GM23338 (cell line): ENCODE results near the gene HCN1.

Experiments used
- CREB1 ChIP-seq: fragments of 250-450 bp; sonication (Bioruptor Pico); IDR thresholded peaks from 2 replicates; pipeline ENCODE4 v1.5.0; 2020; ENCODE audit warnings: low read depth, mild to moderate bottlenecking, moderate library complexity
- EZH2 ChIP-seq: fragments of 200-600 bp; sonication (generic); IDR thresholded peaks from one replicate; pipeline ENCODE4 v1.8.0; 2017; ENCODE audit warnings: antibody characterized with exemption, mild to moderate bottlenecking, low read depth; ENCODE audit not compliant: unreplicated experiment
- EZH2phosphoT487 ChIP-seq: fragments of 200-600 bp; sonication (generic); IDR thresholded peaks from one replicate; pipeline ENCODE4 v1.8.1; 2018; ENCODE audit warnings: antibody characterized with exemption; ENCODE audit not compliant: unreplicated experiment
- NANOG ChIP-seq: IDR thresholded peaks from 2 replicates; pipeline ENCODE4 v1.6.1; 2016; ENCODE audit warnings: antibody characterized with exemption, borderline replicate concordance
- POLR2AphosphoS5 ChIP-seq: IDR thresholded peaks from 2 replicates; pipeline ENCODE4 v1.6.1; 2016; ENCODE audit warnings: antibody characterized with exemption, low read depth
- STAT1 ChIP-seq: IDR thresholded peaks from one replicate; pipeline ENCODE4 v1.6.1; 2016; ENCODE audit warnings: antibody characterized with exemption; ENCODE audit not compliant: unreplicated experiment
- ZNF114 ChIP-seq: fragments of 250-450 bp; sonication (Bioruptor Pico); IDR thresholded peaks from 2 replicates; pipeline ENCODE4 v1.5.0; 2020; ENCODE audit warnings: mild to moderate bottlenecking, moderate library complexity
- ZNF331 ChIP-seq: fragments of 250-450 bp; sonication (Bioruptor Pico); IDR thresholded peaks from 2 replicates; pipeline ENCODE4 v1.5.0; 2020; ENCODE audit warnings: low read depth, mild to moderate bottlenecking, moderate library complexity
- TF ChIP-seq, protein P1 (sequence below): IDR thresholded peaks from one replicate; pipeline ENCODE4 v1.6.1; 2018; ENCODE audit warnings: antibody characterized with exemption; ENCODE audit not compliant: unreplicated experiment
- TF ChIP-seq, protein P2 (sequence below), 2 experiments: fragments of 200-600 bp in 1 of 2; sonication (generic) in 1 of 2; conservative IDR thresholded peaks; 2 replicates each; pipeline versions ENCODE4 v1.5.1 to v1.6.1; 2016 to 2017; ENCODE audit warnings: antibody characterized with exemption in 2 of 2, low read depth in 2 of 2, mild to moderate bottlenecking in 2 of 2, moderate library complexity in 1 of 2
- TF ChIP-seq, protein P3 (sequence below): fragments of 250-450 bp; sonication (Bioruptor Pico); IDR thresholded peaks from 2 replicates; pipeline ENCODE4 v1.5.0; 2020; ENCODE audit warnings: mild to moderate bottlenecking, moderate library complexity
- TF ChIP-seq, protein P4 (sequence below): IDR thresholded peaks from 2 replicates; pipeline ENCODE4 v1.6.1; 2016; ENCODE audit warnings: antibody characterized with exemption

DNA sequence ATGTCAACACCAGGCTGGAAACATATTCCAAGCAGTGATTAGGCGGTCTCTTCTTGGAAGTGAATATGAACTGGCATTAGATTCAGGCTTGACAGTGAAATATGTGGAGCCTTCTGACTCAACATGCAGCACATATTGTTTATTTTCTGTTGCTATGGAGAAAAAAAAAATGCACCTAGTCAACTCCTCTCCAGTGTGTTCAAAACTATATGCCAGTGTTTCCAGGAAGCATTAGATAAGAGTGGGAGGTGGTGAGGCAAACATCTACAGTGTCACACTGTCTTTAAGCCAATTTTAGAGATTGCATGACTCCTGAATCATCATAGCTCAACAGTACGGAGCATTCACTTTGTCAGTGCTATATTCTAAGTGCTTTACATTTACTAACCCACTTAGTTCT is 117.9 kb downstream of the HCN1 start:
- TF ChIP-seq EZH2 (no peak), POLR2AphosphoS5 (no peak), ZNF331 (CRISPR knock-in tag) (no peak), EZH2phosphoT487 (no peak), CREB1 (CRISPR knock-in tag) (no peak), ZNF114 (no peak), STAT1 (no peak), NANOG (no peak)
- TF ChIP-seq, protein P1, sequence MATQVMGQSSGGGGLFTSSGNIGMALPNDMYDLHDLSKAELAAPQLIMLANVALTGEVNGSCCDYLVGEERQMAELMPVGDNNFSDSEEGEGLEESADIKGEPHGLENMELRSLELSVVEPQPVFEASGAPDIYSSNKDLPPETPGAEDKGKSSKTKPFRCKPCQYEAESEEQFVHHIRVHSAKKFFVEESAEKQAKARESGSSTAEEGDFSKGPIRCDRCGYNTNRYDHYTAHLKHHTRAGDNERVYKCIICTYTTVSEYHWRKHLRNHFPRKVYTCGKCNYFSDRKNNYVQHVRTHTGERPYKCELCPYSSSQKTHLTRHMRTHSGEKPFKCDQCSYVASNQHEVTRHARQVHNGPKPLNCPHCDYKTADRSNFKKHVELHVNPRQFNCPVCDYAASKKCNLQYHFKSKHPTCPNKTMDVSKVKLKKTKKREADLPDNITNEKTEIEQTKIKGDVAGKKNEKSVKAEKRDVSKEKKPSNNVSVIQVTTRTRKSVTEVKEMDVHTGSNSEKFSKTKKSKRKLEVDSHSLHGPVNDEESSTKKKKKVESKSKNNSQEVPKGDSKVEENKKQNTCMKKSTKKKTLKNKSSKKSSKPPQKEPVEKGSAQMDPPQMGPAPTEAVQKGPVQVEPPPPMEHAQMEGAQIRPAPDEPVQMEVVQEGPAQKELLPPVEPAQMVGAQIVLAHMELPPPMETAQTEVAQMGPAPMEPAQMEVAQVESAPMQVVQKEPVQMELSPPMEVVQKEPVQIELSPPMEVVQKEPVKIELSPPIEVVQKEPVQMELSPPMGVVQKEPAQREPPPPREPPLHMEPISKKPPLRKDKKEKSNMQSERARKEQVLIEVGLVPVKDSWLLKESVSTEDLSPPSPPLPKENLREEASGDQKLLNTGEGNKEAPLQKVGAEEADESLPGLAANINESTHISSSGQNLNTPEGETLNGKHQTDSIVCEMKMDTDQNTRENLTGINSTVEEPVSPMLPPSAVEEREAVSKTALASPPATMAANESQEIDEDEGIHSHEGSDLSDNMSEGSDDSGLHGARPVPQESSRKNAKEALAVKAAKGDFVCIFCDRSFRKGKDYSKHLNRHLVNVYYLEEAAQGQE, result no peak
- TF ChIP-seq, protein P2, sequence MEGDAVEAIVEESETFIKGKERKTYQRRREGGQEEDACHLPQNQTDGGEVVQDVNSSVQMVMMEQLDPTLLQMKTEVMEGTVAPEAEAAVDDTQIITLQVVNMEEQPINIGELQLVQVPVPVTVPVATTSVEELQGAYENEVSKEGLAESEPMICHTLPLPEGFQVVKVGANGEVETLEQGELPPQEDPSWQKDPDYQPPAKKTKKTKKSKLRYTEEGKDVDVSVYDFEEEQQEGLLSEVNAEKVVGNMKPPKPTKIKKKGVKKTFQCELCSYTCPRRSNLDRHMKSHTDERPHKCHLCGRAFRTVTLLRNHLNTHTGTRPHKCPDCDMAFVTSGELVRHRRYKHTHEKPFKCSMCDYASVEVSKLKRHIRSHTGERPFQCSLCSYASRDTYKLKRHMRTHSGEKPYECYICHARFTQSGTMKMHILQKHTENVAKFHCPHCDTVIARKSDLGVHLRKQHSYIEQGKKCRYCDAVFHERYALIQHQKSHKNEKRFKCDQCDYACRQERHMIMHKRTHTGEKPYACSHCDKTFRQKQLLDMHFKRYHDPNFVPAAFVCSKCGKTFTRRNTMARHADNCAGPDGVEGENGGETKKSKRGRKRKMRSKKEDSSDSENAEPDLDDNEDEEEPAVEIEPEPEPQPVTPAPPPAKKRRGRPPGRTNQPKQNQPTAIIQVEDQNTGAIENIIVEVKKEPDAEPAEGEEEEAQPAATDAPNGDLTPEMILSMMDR (conservative IDR thresholded peaks at IDR 0.05; ENCODE audit: low read depth in 2 of 2), result no peak
- TF ChIP-seq, protein P3, sequence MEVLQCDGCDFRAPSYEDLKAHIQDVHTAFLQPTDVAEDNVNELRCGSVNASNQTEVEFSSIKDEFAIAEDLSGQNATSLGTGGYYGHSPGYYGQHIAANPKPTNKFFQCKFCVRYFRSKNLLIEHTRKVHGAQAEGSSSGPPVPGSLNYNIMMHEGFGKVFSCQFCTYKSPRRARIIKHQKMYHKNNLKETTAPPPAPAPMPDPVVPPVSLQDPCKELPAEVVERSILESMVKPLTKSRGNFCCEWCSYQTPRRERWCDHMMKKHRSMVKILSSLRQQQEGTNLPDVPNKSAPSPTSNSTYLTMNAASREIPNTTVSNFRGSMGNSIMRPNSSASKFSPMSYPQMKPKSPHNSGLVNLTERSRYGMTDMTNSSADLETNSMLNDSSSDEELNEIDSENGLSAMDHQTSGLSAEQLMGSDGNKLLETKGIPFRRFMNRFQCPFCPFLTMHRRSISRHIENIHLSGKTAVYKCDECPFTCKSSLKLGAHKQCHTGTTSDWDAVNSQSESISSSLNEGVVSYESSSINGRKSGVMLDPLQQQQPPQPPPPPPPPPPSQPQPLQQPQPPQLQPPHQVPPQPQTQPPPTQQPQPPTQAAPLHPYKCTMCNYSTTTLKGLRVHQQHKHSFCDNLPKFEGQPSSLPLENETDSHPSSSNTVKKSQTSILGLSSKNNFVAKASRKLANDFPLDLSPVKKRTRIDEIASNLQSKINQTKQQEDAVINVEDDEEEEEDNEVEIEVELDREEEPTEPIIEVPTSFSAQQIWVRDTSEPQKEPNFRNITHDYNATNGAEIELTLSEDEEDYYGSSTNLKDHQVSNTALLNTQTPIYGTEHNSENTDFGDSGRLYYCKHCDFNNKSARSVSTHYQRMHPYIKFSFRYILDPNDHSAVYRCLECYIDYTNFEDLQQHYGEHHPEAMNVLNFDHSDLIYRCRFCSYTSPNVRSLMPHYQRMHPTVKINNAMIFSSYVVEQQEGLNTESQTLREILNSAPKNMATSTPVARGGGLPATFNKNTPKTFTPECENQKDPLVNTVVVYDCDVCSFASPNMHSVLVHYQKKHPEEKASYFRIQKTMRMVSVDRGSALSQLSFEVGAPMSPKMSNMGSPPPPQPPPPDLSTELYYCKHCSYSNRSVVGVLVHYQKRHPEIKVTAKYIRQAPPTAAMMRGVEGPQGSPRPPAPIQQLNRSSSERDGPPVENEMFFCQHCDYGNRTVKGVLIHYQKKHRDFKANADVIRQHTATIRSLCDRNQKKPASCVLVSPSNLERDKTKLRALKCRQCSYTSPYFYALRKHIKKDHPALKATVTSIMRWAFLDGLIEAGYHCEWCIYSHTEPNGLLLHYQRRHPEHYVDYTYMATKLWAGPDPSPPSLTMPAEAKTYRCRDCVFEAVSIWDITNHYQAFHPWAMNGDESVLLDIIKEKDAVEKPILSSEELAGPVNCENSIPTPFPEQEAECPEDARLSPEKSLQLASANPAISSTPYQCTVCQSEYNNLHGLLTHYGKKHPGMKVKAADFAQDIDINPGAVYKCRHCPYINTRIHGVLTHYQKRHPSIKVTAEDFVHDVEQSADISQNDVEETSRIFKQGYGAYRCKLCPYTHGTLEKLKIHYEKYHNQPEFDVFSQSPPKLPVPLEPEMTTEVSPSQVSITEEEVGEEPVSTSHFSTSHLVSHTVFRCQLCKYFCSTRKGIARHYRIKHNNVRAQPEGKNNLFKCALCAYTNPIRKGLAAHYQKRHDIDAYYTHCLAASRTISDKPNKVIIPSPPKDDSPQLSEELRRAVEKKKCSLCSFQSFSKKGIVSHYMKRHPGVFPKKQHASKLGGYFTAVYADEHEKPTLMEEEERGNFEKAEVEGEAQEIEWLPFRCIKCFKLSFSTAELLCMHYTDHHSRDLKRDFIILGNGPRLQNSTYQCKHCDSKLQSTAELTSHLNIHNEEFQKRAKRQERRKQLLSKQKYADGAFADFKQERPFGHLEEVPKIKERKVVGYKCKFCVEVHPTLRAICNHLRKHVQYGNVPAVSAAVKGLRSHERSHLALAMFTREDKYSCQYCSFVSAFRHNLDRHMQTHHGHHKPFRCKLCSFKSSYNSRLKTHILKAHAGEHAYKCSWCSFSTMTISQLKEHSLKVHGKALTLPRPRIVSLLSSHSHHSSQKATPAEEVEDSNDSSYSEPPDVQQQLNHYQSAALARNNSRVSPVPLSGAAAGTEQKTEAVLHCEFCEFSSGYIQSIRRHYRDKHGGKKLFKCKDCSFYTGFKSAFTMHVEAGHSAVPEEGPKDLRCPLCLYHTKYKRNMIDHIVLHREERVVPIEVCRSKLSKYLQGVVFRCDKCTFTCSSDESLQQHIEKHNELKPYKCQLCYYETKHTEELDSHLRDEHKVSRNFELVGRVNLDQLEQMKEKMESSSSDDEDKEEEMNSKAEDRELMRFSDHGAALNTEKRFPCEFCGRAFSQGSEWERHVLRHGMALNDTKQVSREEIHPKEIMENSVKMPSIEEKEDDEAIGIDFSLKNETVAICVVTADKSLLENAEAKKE, result no peak
- TF ChIP-seq, protein P4, sequence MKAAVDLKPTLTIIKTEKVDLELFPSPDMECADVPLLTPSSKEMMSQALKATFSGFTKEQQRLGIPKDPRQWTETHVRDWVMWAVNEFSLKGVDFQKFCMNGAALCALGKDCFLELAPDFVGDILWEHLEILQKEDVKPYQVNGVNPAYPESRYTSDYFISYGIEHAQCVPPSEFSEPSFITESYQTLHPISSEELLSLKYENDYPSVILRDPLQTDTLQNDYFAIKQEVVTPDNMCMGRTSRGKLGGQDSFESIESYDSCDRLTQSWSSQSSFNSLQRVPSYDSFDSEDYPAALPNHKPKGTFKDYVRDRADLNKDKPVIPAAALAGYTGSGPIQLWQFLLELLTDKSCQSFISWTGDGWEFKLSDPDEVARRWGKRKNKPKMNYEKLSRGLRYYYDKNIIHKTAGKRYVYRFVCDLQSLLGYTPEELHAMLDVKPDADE, result no peak
